GM21447 (cell line): Measurements from ENCODE around the gene USP17L10.
"Not testable (repeated sequence)": the region's sequence is repeated elsewhere in the genome, so short reads cannot be mapped to it uniquely, and the experiment has no call there.

ENCODE experiments used
- ATAC-seq: cut with Tn5 transposase; IDR thresholded peaks from one replicate; pipeline ENCODE4 v1.9.1; 2021; ENCODE audit not compliant: unreplicated experiment

The USP17L10 gene

GRCh38 chr4:9210357-9210756 is at the start of gene USP17L10:
Gene USP17L10, plus strand, starts transcription at chr4:9210657. Its CDS starts 0 bp downstream, at chr4:9210657.
- ATAC-seq: not testable (repeated sequence)

GRCh38 chr4:9165990-9166389 is 44.5 kb upstream of the USP17L10 start:
- not testable (repeated sequence) for ATAC-seq

GRCh38 chr4:9169791-9170459 is 40.5 kb upstream of the USP17L10 start, which contains the start of gene FAM90A26:
Gene FAM90A26, plus strand, starts transcription at chr4:9170409. Its CDS starts 2,764 bp downstream, at chr4:9173173.
- ATAC-seq: not testable (repeated sequence)

- not testable (repeated sequence) for ATAC-seq
Measured at GRCh38 chr4:9214701-9215100, 4.2 kb downstream of the USP17L10 start.

- ATAC-seq: not testable (repeated sequence)
Measured at GRCh38 chr4:9215105-9215504, 4.6 kb downstream of the USP17L10 start, which contains the start of gene USP17L11. Gene USP17L11, plus strand, starts transcription at chr4:9215405. Its CDS starts 0 bp downstream, at chr4:9215405.

- not testable (repeated sequence) for ATAC-seq
Measured at GRCh38 chr4:9219852-9220251, 9.4 kb downstream of the USP17L10 start, which contains the start of gene USP17L12. Gene USP17L12, plus strand, starts transcription at chr4:9220152. Its CDS starts 0 bp downstream, at chr4:9220152.

GRCh38 chr4:9224596-9224995 is 14.1 kb downstream of the USP17L10 start, which contains the start of gene USP17L13:
Gene USP17L13, plus strand, starts transcription at chr4:9224896. Its CDS starts 0 bp downstream, at chr4:9224896.
- not testable (repeated sequence) for ATAC-seq

GRCh38 chr4:9230249-9230648 is 19.8 kb downstream of the USP17L10 start:
- ATAC-seq: not testable (repeated sequence)

GRCh38 chr4:9234085-9234484 is 23.6 kb downstream of the USP17L10 start, which contains the start of gene USP17L15:
Gene USP17L15, plus strand, starts transcription at chr4:9234385. Its CDS starts 0 bp downstream, at chr4:9234385.
- not testable (repeated sequence) for ATAC-seq

- not testable (repeated sequence) for ATAC-seq
Measured at GRCh38 chr4:9238461-9238860, 28.0 kb downstream of the USP17L10 start.

- not testable (repeated sequence) for ATAC-seq
Measured at GRCh38 chr4:9243579-9243978, 33.1 kb downstream of the USP17L10 start, which contains the start of gene USP17L17. Gene USP17L17, plus strand, starts transcription at chr4:9243879. Its CDS starts 0 bp downstream, at chr4:9243879.

GRCh38 chr4:9247953-9248680 is 37.7 kb downstream of the USP17L10 start, which contains the start of gene USP17L18:
Gene USP17L18, plus strand, starts transcription at chr4:9248630. Its CDS starts 0 bp downstream, at chr4:9248630.
- ATAC-seq: not testable (repeated sequence)

GRCh38 chr4:9253078-9253477 is 42.6 kb downstream of the USP17L10 start, which contains the start of gene USP17L19:
Gene USP17L19, plus strand, starts transcription at chr4:9253378. Its CDS starts 0 bp downstream, at chr4:9253378.
- ATAC-seq: not testable (repeated sequence)

GRCh38 chr4:9257824-9258223 is 47.4 kb downstream of the USP17L10 start, which contains the start of gene USP17L20:
Gene USP17L20, plus strand, starts transcription at chr4:9258124. Its CDS starts 0 bp downstream, at chr4:9258124.
- ATAC-seq: not testable (repeated sequence)
